Naive thymus-derived CD4-positive, alpha-beta T cell (primary cell): ENCODE measurements around the gene DYNLT4. TPM values are rescaled to one million over a fixed set of nuclear protein-coding genes. Genes with fewer than 3 reads are reported as not detected.
A peak's percentile ranks its signal among the peaks of the same experiment; 100 is the strongest.
"Not testable (repeated sequence)": the region's sequence is repeated elsewhere in the genome, so short reads cannot be mapped to it uniquely, and the experiment has no call there.

Experiments
- ATAC-seq: fragments of 150-1000 bp; cut with Tn5 transposase; 2 replicates; pipeline ENCODE4 v1.10.0; 2021; ENCODE audit warnings: mild to moderate bottlenecking, moderate library complexity
- CTCF ChIA-PET: fragments of 350-600 bp; sonication (Branson Sonifier 250); formaldehyde crosslinking; loops from one replicate; lab custom pipeline; 2021; ENCODE audit warnings: antibody characterized with exemption; lab: Charles Lee
- POLR2A ChIA-PET: fragments of 350-600 bp; sonication (Branson Sonifier 250); formaldehyde crosslinking; loops from one replicate; lab custom pipeline; 2021; ENCODE audit warnings: antibody characterized with exemption, inconsistent platforms; lab: Charles Lee
- DNase-seq, 9 donors: peaks; one replicate each; pipeline versions ENCODE4 v3.0.0 to v3.0.0-alpha.2; 2020 to 2022; ENCODE audit warnings: mixed read lengths in 1 of 9
- H3K27ac ChIP-seq: one replicate; pipeline ENCODE4 v1.7.0; 2013; ENCODE audit warnings: mild to moderate bottlenecking, low read depth, low read length, moderate library complexity
- H3K27me3 ChIP-seq, 2 donors: one replicate each; pipeline ENCODE4 v1.7.0; 2013; ENCODE audit warnings: low read length in 2 of 2, mild to moderate bottlenecking in 2 of 2, moderate library complexity in 2 of 2; ENCODE audit not compliant: control insufficient read depth in 2 of 2, insufficient read depth in 2 of 2
- H3K36me3 ChIP-seq, 3 experiments: 1 replicate in 2 of 3; 2 replicates in 1 of 3; pipeline ENCODE4 v1.7.0; 2013; ENCODE audit warnings: low read length in 3 of 3, mild to moderate bottlenecking in 3 of 3, moderate library complexity in 1 of 3; ENCODE audit not compliant: insufficient read depth in 3 of 3, control insufficient read depth in 2 of 3
- H3K4me1 ChIP-seq, 2 donors: one replicate each; pipeline ENCODE4 v1.7.0; 2013; ENCODE audit warnings: low read length in 2 of 2, mild to moderate bottlenecking in 2 of 2, moderate library complexity in 1 of 2; ENCODE audit not compliant: control insufficient read depth in 2 of 2, insufficient read depth in 2 of 2
- H3K4me3 ChIP-seq: 2 replicates; pipeline ENCODE4 v1.7.0; 2013; ENCODE audit warnings: mild to moderate bottlenecking, low read length
- H3K9me3 ChIP-seq, 3 experiments: 1 replicate in 2 of 3; 2 replicates in 1 of 3; pipeline ENCODE4 v1.7.0; 2013; ENCODE audit warnings: low read length in 3 of 3; ENCODE audit not compliant: control insufficient read depth in 2 of 3
- H3K27ac Mint-ChIP-seq, 9 donors: one replicate each; pipeline ENCODE4 v1.8.0; 2020 to 2022; ENCODE audit warnings: mixed read lengths in 9 of 9, mild to moderate bottlenecking in 8 of 9, moderate library complexity in 5 of 9, inconsistent platforms in 2 of 9
- H3K27me3 Mint-ChIP-seq, 5 donors: one replicate each; pipeline ENCODE4 v1.8.0; 2021 to 2022; ENCODE audit warnings: mixed read lengths in 5 of 5, mild to moderate bottlenecking in 1 of 5
- H3K36me3 Mint-ChIP-seq, 5 donors: one replicate each; pipeline ENCODE4 v1.8.0; 2020 to 2022; ENCODE audit warnings: mixed read lengths in 5 of 5, mild to moderate bottlenecking in 3 of 5, inconsistent platforms in 1 of 5
- H3K4me1 Mint-ChIP-seq, 7 donors: one replicate each; pipeline ENCODE4 v1.8.0; 2020 to 2022; ENCODE audit warnings: mixed read lengths in 7 of 7, mild to moderate bottlenecking in 3 of 7, inconsistent platforms in 1 of 7
- H3K4me3 Mint-ChIP-seq, 10 donors: one replicate each; pipeline ENCODE4 v1.8.0; 2020 to 2022; ENCODE audit warnings: mild to moderate bottlenecking in 10 of 10, mixed read lengths in 10 of 10, moderate library complexity in 6 of 10, inconsistent platforms in 2 of 10
- H3K9me3 Mint-ChIP-seq, 11 donors: one replicate each; pipeline ENCODE4 v1.8.0; 2020 to 2022; ENCODE audit warnings: mixed read lengths in 11 of 11, mild to moderate bottlenecking in 4 of 11, inconsistent platforms in 1 of 11, moderate library complexity in 1 of 11
- intact Hi-C, 2 donors: fragments of 100-400 bp; cut with micrococcal nuclease; formaldehyde crosslinking; loops; one replicate each; pipeline ENCODE4 v1.15.1; 2023
- polyA plus RNA-seq, 2 donors: library from polyadenylated mRNA; unstranded; fragments of 300-500 nt; fragmentation: Illumina TruSeq; gene quantifications; one replicate each; pipeline ENCODE4 v1.2.3, GENCODE V29; 2021
- total RNA-seq, 6 experiments: library from RNA in 5 of 6; stranded (reverse) in 5 of 6; gene quantifications; 1 replicate in 5 of 6; 2 replicates in 1 of 6; pipeline ENCODE4 v1.2.3 and lab custom pipeline; 2021 to 2026

DYNLT4 gene
- total and polyA plus RNA-seq, 7 experiments from 2014 or later: 0.31 to 9.7 (median 0.76) TPM; not detected in 1

- H3K36me3 ChIP-seq: no peaks in the 10 kb centered on the region
- no peaks in the 10 kb centered on the region for H3K27me3 Mint-ChIP-seq
- no peaks in the 10 kb centered on the region for H3K4me1 ChIP-seq
- no peak overlapping the region for H3K27ac Mint-ChIP-seq
- no peaks in the 10 kb centered on the region for H3K27me3 ChIP-seq
- no peak overlapping the region for H3K27ac ChIP-seq
- CTCF ChIA-PET: interaction anchor here (0.6 kb wide), 1 partner anchor 79 kb away, joined by 3 read pairs; no protein-coding TSS in a partner anchor
- no peak overlapping the region for H3K4me3 ChIP-seq
- no peak overlapping the region for H3K4me3 Mint-ChIP-seq
- H3K4me1 Mint-ChIP-seq: peaks cover under 1 to 9% (median 1%) of the 10 kb centered on the region in 7 donors
- ATAC-seq (peak; percentile 81), DNase-seq (no peak)
- H3K9me3 ChIP-seq: no peaks in the 10 kb centered on the region
- peaks cover 0 to 1% (median 0%) of the 10 kb centered on the region in 11 donors for H3K9me3 Mint-ChIP-seq
- POLR2A ChIA-PET: interaction anchor here (0.9 to 14.4 kb wide), 3 partner anchors 19 to 95 kb away, joined by 3 to 709 read pairs (median 3); partner anchors contain the start of genes BTBD19, DYNLT4, PLK3 and RNU5D-1
- H3K36me3 Mint-ChIP-seq: no peaks in the 10 kb centered on the region
- intact Hi-C loops: no loop called here
Observed at GRCh38 chr1:44826375-44827196, 19.4 kb upstream of the DYNLT4 start.

- CTCF ChIA-PET: interaction anchor here (0.6 kb wide), 1 partner anchor 110 kb away, joined by 3 read pairs; no protein-coding TSS in a partner anchor
- H3K27ac Mint-ChIP-seq: peak overlapping the region in 1 of 9 donors; percentile 41
- not testable (repeated sequence) for H3K4me3 Mint-ChIP-seq
Observed at GRCh38 chr1:44824392-44824791, 17.2 kb upstream of the DYNLT4 start.

GRCh38 chr1:44822981-44823451 lies 15.9 kb upstream of the DYNLT4 start:
- Mint-ChIP-seq H3K4me3 (no peak overlapping the region), H3K27me3 (no peaks in the 10 kb centered on the region), H3K9me3 (no peaks in the 10 kb centered on the region), H3K27ac (peak overlapping the region in 3 of 9 donors; percentile 9 to 47 (median 24)), H3K4me1 (peaks cover 22 to 35% (median 28%) of the 10 kb centered on the region in 7 donors), H3K36me3 (peaks cover 0 to 2% (median 0%) of the 10 kb centered on the region in 5 donors)
- no peaks in the 10 kb centered on the region for H3K27me3 ChIP-seq
- POLR2A ChIA-PET: interaction anchor here (0.7 to 14.4 kb wide), 6 partner anchors 9 to 102 kb away, joined by 3 to 709 read pairs (median 4); partner anchors contain the start of genes BTBD19, DYNLT4, PLK3 and RPS8
- no peak overlapping the region for H3K27ac ChIP-seq
- no peak overlapping the region for H3K4me3 ChIP-seq
- no peaks in the 10 kb centered on the region for H3K9me3 ChIP-seq
- intact Hi-C loops: loop anchor here in 1 of 2 donors (5.0 kb wide), 2 partner anchors 36 to 189 kb away; partner anchors contain the start of genes BEST4, HECTD3 and UROD
- ATAC-seq (no peak), DNase-seq (no peak)
- no peaks in the 10 kb centered on the region for H3K36me3 ChIP-seq
- H3K4me1 ChIP-seq: peaks cover 0 to 19% of the 10 kb centered on the region in 2 donors
- CTCF ChIA-PET: interaction anchor here (0.7 to 1.9 kb wide), 2 partner anchors 10 to 23 kb away, joined by 3 to 11 read pairs; partner anchors contain the start of gene PLK3

More at GRCh38 chr1:44824392-44824791, 17.2 kb upstream of the DYNLT4 start:
- not testable (repeated sequence) for H3K27me3 ChIP-seq, H3K27ac ChIP-seq, ATAC-seq, H3K27me3 Mint-ChIP-seq, DNase-seq, H3K36me3 ChIP-seq, H3K36me3 Mint-ChIP-seq, H3K9me3 Mint-ChIP-seq, H3K9me3 ChIP-seq, H3K4me3 ChIP-seq
- POLR2A ChIA-PET: interaction anchor here (14.4 kb wide), 1 partner anchor 17 kb away, joined by 709 read pairs; the partner anchor contains the start of genes BTBD19, DYNLT4 and PLK3
- peaks cover 13 to 23% (median 21%) of the 10 kb centered on the region in 7 donors for H3K4me1 Mint-ChIP-seq
- intact Hi-C loops: loop anchor here in 1 of 2 donors (5.0 kb wide), 2 partner anchors 37 to 188 kb away; partner anchors contain the start of genes BEST4, HECTD3 and UROD
- H3K4me1 ChIP-seq: peaks cover 0 to 13% of the 10 kb centered on the region in 2 donors

- intact Hi-C loops: loop anchor here in 1 of 2 donors (5.0 kb wide), 2 partner anchors 35 to 190 kb away; partner anchors contain the start of genes BEST4, HECTD3 and UROD
- Histone ChIP-seq H3K27ac (no peak overlapping the region), H3K4me1 (peaks cover 0 to 19% of the 10 kb centered on the region in 2 donors), H3K36me3 (no peaks in the 10 kb centered on the region), H3K4me3 (no peak overlapping the region), H3K27me3 (no peaks in the 10 kb centered on the region), H3K9me3 (no peaks in the 10 kb centered on the region)
- ChIA-PET POLR2A (interaction anchor here (0.8 to 14.4 kb wide), 11 partner anchors 10 to 669 kb away, joined by 3 to 709 read pairs (median 4); partner anchors contain the start of genes BTBD19, DYNLT4, PLK3 and PTCH2), CTCF (interaction anchor here (1.0 to 1.9 kb wide), 7 partner anchors 13 to 108 kb away, joined by 3 to 11 read pairs (median 5); partner anchors contain the start of genes BTBD19 and PLK3)
- Mint-ChIP-seq H3K27me3 (no peaks in the 10 kb centered on the region), H3K4me3 (no peak overlapping the region), H3K4me1 (peaks cover 26 to 40% (median 36%) of the 10 kb centered on the region in 7 donors), H3K9me3 (no peaks in the 10 kb centered on the region), H3K36me3 (peaks cover 0 to 8% (median 0%) of the 10 kb centered on the region in 5 donors), H3K27ac (peak overlapping the region in 7 of 9 donors; percentile 18 to 100 (median 72))
- DNase-seq: no peak
- ATAC-seq: no peak
Observed at GRCh38 chr1:44822131-44822701, 15.1 kb upstream of the DYNLT4 start.

GRCh38 chr1:44821240-44821715 lies 14.1 kb upstream of the DYNLT4 start:
- peak overlapping the region; percentile 8 to 100 (median 100) for H3K27ac Mint-ChIP-seq
- H3K27me3 ChIP-seq: no peaks in the 10 kb centered on the region
- DNase-seq (no peak), ATAC-seq (no peak)
- H3K36me3 Mint-ChIP-seq: peaks cover 0 to 8% (median 0%) of the 10 kb centered on the region in 5 donors
- POLR2A ChIA-PET: interaction anchor here (0.7 to 14.4 kb wide), 16 partner anchors 8 to 670 kb away, joined by 3 to 709 read pairs (median 5); partner anchors contain the start of genes BEST4, BTBD19, DYNLT4 and EIF2B3
- no peaks in the 10 kb centered on the region for H3K27me3 Mint-ChIP-seq
- intact Hi-C loops: loop anchor here in 1 of 2 donors (5.0 kb wide), 2 partner anchors 34 to 191 kb away; partner anchors contain the start of genes BEST4, HECTD3 and UROD
- no peaks in the 10 kb centered on the region for H3K9me3 ChIP-seq
- H3K4me3 ChIP-seq: no peak overlapping the region
- no peak overlapping the region for H3K27ac ChIP-seq
- CTCF ChIA-PET: interaction anchor here (0.7 to 1.9 kb wide), 10 partner anchors 12 to 167 kb away, joined by 3 to 11 read pairs (median 5); partner anchors contain the start of genes BTBD19, EIF2B3 and PLK3
- peaks cover 0 to 19% of the 10 kb centered on the region in 2 donors for H3K4me1 ChIP-seq
- H3K36me3 ChIP-seq: no peaks in the 10 kb centered on the region
- H3K9me3 Mint-ChIP-seq: no peaks in the 10 kb centered on the region
- H3K4me1 Mint-ChIP-seq: peaks cover 23 to 40% (median 37%) of the 10 kb centered on the region in 7 donors
- H3K4me3 Mint-ChIP-seq: peak overlapping the region; percentile 41 to 96 (median 94)
